HG03025 (cell line): ENCODE measurements around the gene MFSD6.
"Not testable (repeated sequence)": the region's sequence is repeated elsewhere in the genome, so short reads cannot be mapped to it uniquely, and the experiment has no call there.

Source experiments
- ATAC-seq: cut with Tn5 transposase; IDR thresholded peaks from one replicate; pipeline ENCODE4 v1.9.1; 2021; ENCODE audit warnings: mild to moderate bottlenecking, moderate library complexity; ENCODE audit not compliant: unreplicated experiment, low FRiP score

MFSD6 gene

GRCh38 chr2:190458352-190459107 is 50.4 kb downstream of the MFSD6 start:
- ATAC-seq = no peak

DNA sequence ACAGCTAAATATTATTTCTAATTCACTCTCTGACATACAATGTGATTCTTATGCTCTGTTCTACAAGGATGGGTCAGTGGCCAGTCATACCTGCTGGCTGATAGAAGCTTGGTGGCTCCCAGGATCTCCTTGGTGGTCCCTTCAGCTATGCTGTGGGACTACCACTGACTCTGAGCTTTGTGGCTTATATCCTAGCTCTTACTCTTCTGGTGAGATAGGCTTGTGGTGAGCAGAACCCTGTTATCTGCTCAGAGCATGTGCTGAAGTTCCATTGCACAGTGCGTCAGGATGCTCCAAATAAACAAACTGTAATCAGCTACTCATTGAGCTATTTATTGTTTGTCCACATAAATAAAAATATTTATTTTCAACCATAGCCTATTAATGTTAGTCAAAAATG is 51.7 kb downstream of the MFSD6 start:
- no peak for ATAC-seq

- ATAC-seq = no peak
Measured at GRCh38 chr2:190460487-190460886, 52.3 kb downstream of the MFSD6 start.

DNA sequence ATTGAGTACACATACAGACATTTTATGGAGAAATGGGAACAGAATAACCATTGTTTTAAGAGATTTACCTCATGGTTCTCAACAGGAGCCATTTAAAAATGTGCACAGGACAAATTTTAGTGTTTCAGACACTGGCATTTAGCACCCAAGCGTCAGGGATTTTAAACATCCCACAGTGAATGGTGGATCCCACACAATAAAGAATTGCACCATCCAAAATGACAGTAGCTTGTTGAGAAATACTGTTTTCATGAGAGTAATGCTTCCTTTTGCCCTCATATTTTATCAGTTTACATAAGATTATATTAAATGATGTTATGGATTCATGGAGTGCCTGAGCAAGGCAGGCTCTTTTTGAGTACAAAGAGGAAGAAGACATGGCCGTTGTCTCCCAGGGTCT is 54.0 kb downstream of the MFSD6 start:
- no peak for ATAC-seq

GRCh38 chr2:190462611-190463010 is 54.5 kb downstream of the MFSD6 start:
- no peak for ATAC-seq

DNA sequence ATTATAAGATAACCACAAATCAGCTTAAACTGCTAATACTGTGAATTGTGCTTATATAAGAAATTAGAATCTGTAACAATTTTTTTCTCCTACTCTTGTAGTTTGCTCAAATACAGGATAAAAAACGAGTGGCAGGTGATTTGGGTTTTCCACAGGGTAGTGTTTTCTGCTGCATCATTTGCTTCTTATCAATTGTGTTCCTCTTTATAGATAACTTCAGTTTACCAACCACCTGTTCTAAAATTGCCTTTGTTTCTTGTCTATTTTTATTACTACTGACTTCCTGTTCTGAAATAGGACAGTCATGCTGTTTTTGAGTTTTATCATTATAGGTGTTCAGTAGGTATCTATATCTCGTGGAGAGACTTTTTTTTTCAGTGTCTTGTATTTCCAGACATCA is 56.9 kb downstream of the MFSD6 start:
- no peak for ATAC-seq

DNA sequence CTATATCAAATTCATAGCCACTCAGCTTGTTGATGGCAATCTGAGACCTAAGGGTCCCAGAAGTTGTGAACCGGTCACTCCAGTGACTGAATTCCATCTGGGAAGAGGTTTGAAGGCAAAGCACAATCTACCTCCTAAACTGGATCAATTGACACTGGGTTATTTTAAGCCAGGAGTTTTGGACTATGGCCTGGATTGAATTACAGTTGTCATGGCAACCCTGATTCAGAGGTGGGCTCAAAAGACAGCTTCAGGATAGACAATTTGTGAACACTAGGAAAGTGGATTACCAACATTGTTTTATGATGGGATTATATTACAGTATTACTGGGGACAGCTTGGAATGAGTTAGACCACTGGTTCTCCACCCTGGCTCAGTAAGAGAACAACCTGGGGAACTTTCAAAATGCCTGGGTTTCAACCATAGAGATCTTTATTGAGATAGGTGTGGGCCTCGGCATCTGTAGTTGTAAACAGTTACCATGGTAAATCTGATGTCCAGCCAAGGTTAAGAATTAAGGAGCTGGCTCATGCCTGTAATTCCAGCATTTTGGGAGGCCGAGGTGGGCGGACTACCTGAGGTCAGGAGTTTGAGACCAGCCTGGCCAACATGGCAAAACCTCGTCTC is 58.8 kb downstream of the MFSD6 start:
- ATAC-seq = no peak

- ATAC-seq = peak; percentile 48
Measured at GRCh38 chr2:190467575-190468083, 59.5 kb downstream of the MFSD6 start.

- not testable (repeated sequence) for ATAC-seq
Measured at GRCh38 chr2:190468354-190468753, 60.2 kb downstream of the MFSD6 start.

DNA sequence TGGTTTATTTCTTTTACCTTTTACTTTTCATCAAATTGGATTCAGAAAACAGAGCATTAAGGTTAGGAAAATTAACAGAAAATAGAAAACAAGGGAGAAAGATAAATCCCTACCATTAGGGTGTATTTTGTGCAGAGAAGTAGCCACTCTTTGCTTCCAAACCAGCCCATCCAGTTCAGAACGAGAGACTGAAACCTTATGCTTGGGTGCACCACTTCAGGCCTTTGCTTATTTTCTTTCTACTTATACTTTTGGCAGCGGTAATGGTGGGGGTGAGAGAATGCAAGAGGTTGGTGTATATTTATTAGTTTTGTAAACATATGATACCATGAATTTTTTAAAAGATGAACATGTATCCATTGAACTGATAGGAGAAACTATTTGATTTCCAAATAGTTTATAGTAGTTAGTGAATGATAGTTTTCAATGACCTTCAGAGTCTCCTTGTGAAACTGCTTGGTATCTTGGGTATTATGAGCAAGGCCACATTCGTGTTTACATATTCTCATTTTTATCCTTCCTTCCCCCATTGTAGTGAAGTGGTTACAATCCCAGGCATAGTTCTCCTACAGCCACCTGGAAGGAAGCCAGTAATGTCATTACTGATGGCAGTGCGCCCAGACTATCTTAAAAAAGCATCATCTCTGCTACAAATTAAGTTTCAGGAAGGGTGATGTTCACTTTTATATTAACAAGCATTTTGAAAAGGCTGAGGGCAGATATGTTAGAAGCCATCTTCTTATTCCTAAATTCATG is 60.8 kb downstream of the MFSD6 start:
- ATAC-seq = peak; percentile 67

DNA sequence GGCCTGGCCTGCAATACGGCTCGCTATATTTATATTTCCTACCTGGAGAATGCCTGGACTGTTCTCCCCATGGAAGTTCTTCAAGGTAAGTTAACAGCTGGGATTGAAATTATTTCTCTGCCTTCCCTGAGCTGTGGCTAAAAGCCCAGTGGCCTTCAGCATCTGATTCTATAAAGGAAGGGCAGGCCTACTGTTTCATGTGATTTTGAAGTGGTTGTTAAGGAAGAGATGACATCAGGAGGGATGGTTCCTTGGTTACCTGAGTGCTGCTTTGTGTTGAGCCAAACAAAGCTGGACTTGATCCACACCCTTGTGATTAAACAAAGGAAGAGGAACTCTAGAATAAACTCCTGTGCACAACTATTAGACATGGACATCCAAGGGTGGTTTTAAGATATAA is 61.6 kb downstream of the MFSD6 start:
- ATAC-seq = no peak

DNA sequence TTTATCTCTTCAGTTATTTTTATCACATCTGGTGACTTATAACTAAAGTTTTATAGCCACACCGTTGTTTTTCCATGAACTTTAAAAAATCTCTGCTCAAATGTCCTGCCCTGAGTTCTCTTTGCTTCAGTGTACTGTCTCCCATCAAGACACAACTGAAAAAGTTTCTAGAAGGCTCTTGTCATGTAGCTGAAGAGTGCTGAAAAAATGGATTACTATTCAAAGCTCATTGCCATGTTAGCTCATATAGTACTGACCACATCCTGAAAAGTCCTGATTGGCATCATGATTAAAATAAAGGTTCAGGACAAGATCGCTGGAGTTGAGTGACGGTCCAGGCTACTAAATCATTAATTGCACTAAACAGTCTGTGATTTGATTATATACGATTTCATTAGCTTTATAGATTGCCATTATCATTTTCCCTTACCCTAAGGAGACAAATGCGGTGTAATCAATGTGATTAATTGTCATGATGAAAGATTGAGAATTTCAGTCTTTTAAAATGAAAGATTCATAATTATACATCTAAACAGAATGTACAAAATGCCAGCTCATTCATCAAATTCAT is 62.2 kb downstream of the MFSD6 start:
- no peak for ATAC-seq

DNA sequence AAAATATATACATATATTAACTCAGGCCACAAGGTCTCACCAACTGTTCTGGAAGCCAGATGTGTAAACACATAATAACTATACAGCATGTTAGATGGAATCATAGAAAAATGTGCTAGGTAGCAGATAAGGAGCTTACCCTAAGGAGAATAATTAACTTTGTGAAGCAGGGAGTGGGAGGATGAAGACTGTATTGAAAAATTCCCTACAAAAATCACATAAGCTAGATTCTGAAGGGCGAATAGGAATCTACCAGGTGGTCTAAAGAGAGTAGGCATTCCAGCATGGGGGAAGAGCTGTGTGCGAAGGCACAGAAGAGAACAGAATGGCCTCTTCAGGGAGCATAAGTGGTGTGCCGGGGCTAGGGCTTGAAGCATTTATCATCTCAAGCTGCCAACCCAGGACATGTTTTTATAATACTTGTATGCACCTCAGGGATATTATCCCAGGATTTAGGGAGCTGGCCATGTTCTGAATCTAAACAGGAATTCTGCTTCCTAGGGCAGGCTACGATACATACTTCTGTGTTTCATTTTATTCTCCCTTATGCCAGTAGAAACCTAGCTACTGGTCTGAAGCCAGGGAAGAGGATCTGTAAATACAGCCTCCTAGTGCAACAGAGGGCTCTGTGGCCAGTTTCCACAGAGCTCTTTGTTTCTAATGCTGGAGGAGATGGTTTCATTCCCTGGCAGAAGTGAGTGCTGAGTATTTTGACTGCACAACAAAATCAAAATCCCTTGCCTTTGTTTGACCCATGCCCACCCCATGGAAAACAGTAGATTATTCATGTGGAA is 69.7 kb downstream of the MFSD6 start:
- no peak for ATAC-seq

GRCh38 chr2:190478572-190479195 is 70.5 kb downstream of the MFSD6 start:
- no peak for ATAC-seq

DNA sequence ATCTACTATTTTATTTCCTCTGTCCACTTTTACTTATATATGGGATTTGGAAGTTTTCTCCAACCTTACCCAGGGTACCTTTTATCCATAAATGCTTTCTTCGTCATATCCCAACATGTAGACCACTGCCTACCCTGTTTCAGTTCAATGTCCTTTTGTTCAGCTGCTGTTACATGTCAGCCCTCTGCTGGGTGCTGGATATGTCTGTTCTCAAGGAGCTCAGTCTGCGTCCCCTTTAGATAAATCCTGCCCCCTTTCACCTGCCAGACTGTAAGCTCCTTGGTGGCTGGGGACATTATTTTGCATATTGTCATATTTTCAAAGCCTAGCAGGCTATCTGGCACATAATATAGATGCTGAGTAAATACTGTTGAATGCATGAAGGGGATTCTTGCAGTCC is 73.2 kb downstream of the MFSD6 start:
- ATAC-seq = no peak

DNA sequence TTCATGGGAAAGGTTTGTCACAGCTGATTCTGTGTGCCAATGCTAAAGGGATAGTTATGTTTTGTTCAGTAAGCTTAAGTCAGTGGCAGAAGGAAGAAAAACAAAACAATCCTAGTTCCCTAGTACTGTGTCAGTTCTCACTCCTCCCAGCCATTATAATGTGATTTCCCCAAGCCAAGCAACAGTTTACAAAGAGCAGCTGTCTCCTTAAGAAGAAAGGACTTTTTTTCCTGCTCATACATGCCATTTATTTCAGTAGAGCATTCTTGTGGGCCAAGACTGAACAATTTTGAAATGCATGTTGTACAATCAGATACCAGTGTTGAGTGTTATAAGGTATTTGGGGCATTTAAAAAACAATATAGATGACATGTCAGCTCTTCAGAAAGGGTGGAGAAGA is 74.3 kb downstream of the MFSD6 start:
- no peak for ATAC-seq

- ATAC-seq = no peak
Measured at GRCh38 chr2:190486037-190486623, 78.0 kb downstream of the MFSD6 start.

- no peak for ATAC-seq
Measured at GRCh38 chr2:190488516-190489233, 80.5 kb downstream of the MFSD6 start.

GRCh38 chr2:190489475-190489874 is 81.3 kb downstream of the MFSD6 start:
- no peak for ATAC-seq
